Small intestine (tissue), 7 donors: ENCODE measurements around the gene CUTA. TPM values are rescaled to one million over a fixed set of nuclear protein-coding genes. Genes with fewer than 3 reads are reported as not detected.

Source experiments
- DNase-seq, 2 donors: peaks; one replicate each; pipeline versions ENCODE4 v3.0.0 to v3.0.0-alpha.2; 2013
- FAIRE-seq: peaks from 2 replicates; lab custom pipeline; 2012; peaks lifted over from hg19 to GRCh38; lab: Jason Lieb, UNC
- H3K27ac ChIP-seq, 3 donors: one replicate each; pipeline ENCODE4 v1.5.1; 2013; ENCODE audit warnings: low read length in 2 of 3, mild to moderate bottlenecking in 2 of 3, control low read depth in 1 of 3, inconsistent platforms in 1 of 3, low read depth in 1 of 3, moderate library complexity in 1 of 3
- H3K27me3 ChIP-seq, 3 donors: one replicate each; pipeline ENCODE4 v1.6.1; 2013; ENCODE audit warnings: low read length in 3 of 3, inconsistent platforms in 1 of 3; ENCODE audit not compliant: control insufficient read depth in 3 of 3, insufficient read depth in 3 of 3
- H3K36me3 ChIP-seq, 3 donors: one replicate each; pipeline ENCODE4 v1.6.1; 2013; ENCODE audit warnings: low read length in 3 of 3, inconsistent platforms in 1 of 3, low read depth in 1 of 3, mild to moderate bottlenecking in 1 of 3, moderate library complexity in 1 of 3; ENCODE audit not compliant: control insufficient read depth in 3 of 3, insufficient read depth in 2 of 3
- H3K4me1 ChIP-seq, 3 donors: one replicate each; pipeline ENCODE4 v1.6.1; 2013; ENCODE audit warnings: low read length in 2 of 3, inconsistent platforms in 1 of 3, low read depth in 1 of 3, mild to moderate bottlenecking in 1 of 3, moderate library complexity in 1 of 3; ENCODE audit not compliant: control insufficient read depth in 3 of 3, insufficient read depth in 2 of 3
- H3K4me3 ChIP-seq, 3 donors: one replicate each; pipeline ENCODE4 v1.5.1; 2013; ENCODE audit warnings: low read length in 3 of 3, control low read depth in 1 of 3, inconsistent platforms in 1 of 3, low read depth in 1 of 3, mild to moderate bottlenecking in 1 of 3, moderate library complexity in 1 of 3
- H3K9me3 ChIP-seq, 2 donors: one replicate each; pipeline ENCODE4 v1.6.1; 2013; ENCODE audit warnings: low read depth in 1 of 2, low read length in 1 of 2; ENCODE audit not compliant: control insufficient read depth in 2 of 2, insufficient read depth in 1 of 2
- WGBS, 3 donors: extraction: QIAGEN DNeasy Blood & Tissue Kit; methylation state at CpG; one replicate each; pipeline ENCODE4 v1.1.7; 2013; 5-methylcytosine and 5-hydroxymethylcytosine counted together
- polyA plus RNA-seq, 4 donors: library from polyadenylated mRNA; stranded (reverse) in 3 of 4; unstranded in 1 of 4; fragments of 200-250 nt in 3 of 4; fragments of 120-200 nt in 1 of 4; gene quantifications; one replicate each; pipeline versions ENCODE4 v1.2.1 to v1.2.3, GENCODE V29; 2013
- donor health status: healthy with polysubstance abuse.
- donor health status: control.
- donor health status: control.
- donor health status: Bipolar disorder and iron deficiency.
- donor health status: healthy.

CUTA gene
- polyA plus RNA-seq, 4 donors, result 129 to 255 (median 200) TPM

GRCh38 chr6:33392595-33392948 lies 25.3 kb downstream of the CUTA start:
- H3K9me3 ChIP-seq, result no peaks in the 10 kb centered on the region
- H3K27me3 ChIP-seq, result no peaks in the 10 kb centered on the region
- DNase-seq, result no peak
- peak overlapping the region in 2 of 3 donors; percentile 63 to 74 for H3K4me3 ChIP-seq
- H3K36me3 ChIP-seq, result peaks cover 0 to under 1% (median 0%) of the 10 kb centered on the region in 3 donors
- 17 to 32% (median 21%) methylated on average over 5 of the region's 5 CpGs for WGBS, 3 donors
- FAIRE-seq, result no peak
- H3K27ac ChIP-seq, result peak overlapping the region in 2 of 3 donors; percentile 70 to 87
- peaks cover 0 to 15% (median 0%) of the 10 kb centered on the region in 3 donors for H3K4me1 ChIP-seq

GRCh38 chr6:33391922-33392594 lies 25.8 kb downstream of the CUTA start:
- Histone ChIP-seq H3K27me3 (no peaks in the 10 kb centered on the region), H3K27ac (peak overlapping the region; percentile 34 to 87 (median 70)), H3K4me1 (peaks cover 0 to 15% (median 0%) of the 10 kb centered on the region in 3 donors), H3K4me3 (peak overlapping the region in 2 of 3 donors; percentile 63 to 74), H3K9me3 (no peaks in the 10 kb centered on the region), H3K36me3 (no peaks in the 10 kb centered on the region)
- FAIRE-seq (no peak), DNase-seq (peak; percentile 28 to 45)
- WGBS, 3 donors, result 0 to 1% (median 0%) methylated on average over 29 to 31 of the region's 31 CpGs

GRCh38 chr6:33391278-33391921 lies 26.5 kb downstream of the CUTA start, which contains the start of gene KIFC1:
KIFC1 (plus strand) TSS chr6:33391823; CDS start chr6:33391986, 163 bp downstream.
- peak; percentile 41 for FAIRE-seq
- H3K4me3 ChIP-seq, result peak within 1 kb of the TSS in 2 of 3 donors; percentile 63 to 74
- WGBS, 3 donors, result 0 to 1% (median 0%) methylated on average over 65 to 67 of the region's 67 CpGs

GRCh38 chr6:33390767-33391277 lies 27.1 kb downstream of the CUTA start:
- peak overlapping the region; percentile 86 to 91 (median 87) for H3K27ac ChIP-seq
- 79 to 89% (median 80%) methylated on average over 9 of the region's 9 CpGs for WGBS, 3 donors
- H3K27me3 ChIP-seq, result no peaks in the 10 kb centered on the region
- no peaks in the 10 kb centered on the region for H3K9me3 ChIP-seq
- H3K4me1 ChIP-seq, result peaks cover 0 to 15% (median 0%) of the 10 kb centered on the region in 3 donors
- FAIRE-seq (no peak), DNase-seq (no peak)
- no peaks in the 10 kb centered on the region for H3K36me3 ChIP-seq
- H3K4me3 ChIP-seq, result no peak overlapping the region

More at GRCh38 chr6:33391278-33391921, 26.5 kb downstream of the CUTA start, which contains the start of gene KIFC1:
- Histone ChIP-seq H3K9me3 (no peaks in the 10 kb centered on the region), H3K27ac (peak within 1 kb of the TSS; percentile 86 to 91 (median 87)), H3K36me3 (no peaks in the 10 kb centered on the region), H3K27me3 (no peaks in the 10 kb centered on the region), H3K4me1 (peaks cover 0 to 15% (median 0%) of the 10 kb centered on the region in 3 donors)
- peak; percentile 100 for DNase-seq

- Histone ChIP-seq H3K27ac (peak overlapping the region in 1 of 3 donors; percentile 91), H3K9me3 (no peaks in the 10 kb centered on the region), H3K36me3 (no peaks in the 10 kb centered on the region), H3K4me3 (no peak overlapping the region), H3K4me1 (peaks cover 0 to 15% (median 0%) of the 10 kb centered on the region in 3 donors), H3K27me3 (no peaks in the 10 kb centered on the region)
- FAIRE-seq (no peak), DNase-seq (no peak)
- WGBS, 3 donors, result 88 to 94% (median 92%) methylated on average over 2 of the region's 2 CpGs
Measured at GRCh38 chr6:33390173-33390572, 27.7 kb downstream of the CUTA start.

GRCh38 chr6:33384581-33385020 lies 33.3 kb downstream of the CUTA start:
- Histone ChIP-seq H3K4me3 (no peak overlapping the region), H3K27me3 (no peaks in the 10 kb centered on the region), H3K36me3 (no peaks in the 10 kb centered on the region), H3K9me3 (no peaks in the 10 kb centered on the region), H3K27ac (no peak overlapping the region), H3K4me1 (peaks cover 0 to 5% (median 0%) of the 10 kb centered on the region in 3 donors)
- FAIRE-seq (no peak), DNase-seq (peak; percentile 33 to 41)
- WGBS, 3 donors, result 16 to 36% (median 32%) methylated on average over 4 of the region's 4 CpGs

- no peaks in the 10 kb centered on the region for H3K27me3 ChIP-seq
- WGBS, 3 donors, result 59 to 71% (median 59%) methylated on average over 10 of the region's 10 CpGs
- H3K4me1 ChIP-seq, result peaks cover 0 to 5% (median 0%) of the 10 kb centered on the region in 3 donors
- H3K4me3 ChIP-seq, result no peak overlapping the region
- H3K9me3 ChIP-seq, result no peaks in the 10 kb centered on the region
- FAIRE-seq (no peak), DNase-seq (no peak)
- H3K36me3 ChIP-seq, result no peaks in the 10 kb centered on the region
- no peak overlapping the region for H3K27ac ChIP-seq
Measured at GRCh38 chr6:33383427-33384185, 34.3 kb downstream of the CUTA start.
